Testis (tissue), 2 donors: Measurements from ENCODE around the gene OSBP.

Experiments
- POLR2A ChIP-seq: fragments of 450-650 bp; IDR thresholded peaks from one replicate; pipeline ENCODE4 v1.6.1; 2017; ENCODE audit warnings: antibody characterized with exemption, mild to moderate bottlenecking, moderate library complexity
- TF ChIP-seq, protein P1 (sequence below), 3 experiments: fragments of 450-650 bp in 2 of 3; fragments of 200-600 bp in 1 of 3; sonication (generic) in 1 of 3; IDR thresholded peaks; one replicate each; pipeline ENCODE4 v1.5.1; 2016 to 2019; ENCODE audit warnings: antibody characterized with exemption in 3 of 3, mild to moderate bottlenecking in 2 of 3, moderate library complexity in 1 of 3

DNA sequence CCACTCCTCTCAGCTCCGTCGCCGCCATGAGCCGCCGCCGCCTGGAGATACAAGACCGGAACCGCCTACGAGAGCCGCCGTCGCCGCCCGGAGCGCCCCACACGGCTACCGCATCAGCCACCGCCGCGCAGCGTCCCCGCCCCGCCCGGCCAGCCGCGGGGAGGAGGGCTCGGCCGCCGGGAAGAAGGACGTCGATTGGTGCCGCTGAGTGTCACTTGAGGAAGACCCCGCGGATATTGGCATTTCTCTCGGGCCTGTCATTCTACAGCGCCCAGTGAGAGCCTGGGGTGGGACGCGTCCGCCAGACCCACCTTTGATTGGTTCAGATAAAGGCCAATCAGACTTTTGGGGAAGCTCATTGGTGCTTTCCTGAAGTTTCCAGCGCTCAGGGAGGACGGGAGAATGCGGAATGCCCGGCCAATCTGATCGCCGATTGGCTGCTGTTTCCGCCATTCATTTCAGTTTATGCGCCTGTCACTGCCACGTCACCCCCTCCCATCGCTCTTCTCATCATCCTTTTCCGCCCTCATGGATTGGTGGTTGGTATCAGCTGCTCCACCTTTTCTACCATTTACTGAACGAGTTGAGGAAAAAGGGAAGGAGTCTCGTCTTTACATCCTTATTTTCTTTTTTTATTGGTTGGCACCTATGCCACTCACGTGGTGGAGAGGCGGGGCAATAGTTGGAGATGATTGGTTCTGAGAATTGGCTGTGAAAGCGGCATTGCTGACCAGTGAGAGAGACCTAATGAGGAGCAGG lies at the start of gene OSBP:
- TF ChIP-seq, protein P1, sequence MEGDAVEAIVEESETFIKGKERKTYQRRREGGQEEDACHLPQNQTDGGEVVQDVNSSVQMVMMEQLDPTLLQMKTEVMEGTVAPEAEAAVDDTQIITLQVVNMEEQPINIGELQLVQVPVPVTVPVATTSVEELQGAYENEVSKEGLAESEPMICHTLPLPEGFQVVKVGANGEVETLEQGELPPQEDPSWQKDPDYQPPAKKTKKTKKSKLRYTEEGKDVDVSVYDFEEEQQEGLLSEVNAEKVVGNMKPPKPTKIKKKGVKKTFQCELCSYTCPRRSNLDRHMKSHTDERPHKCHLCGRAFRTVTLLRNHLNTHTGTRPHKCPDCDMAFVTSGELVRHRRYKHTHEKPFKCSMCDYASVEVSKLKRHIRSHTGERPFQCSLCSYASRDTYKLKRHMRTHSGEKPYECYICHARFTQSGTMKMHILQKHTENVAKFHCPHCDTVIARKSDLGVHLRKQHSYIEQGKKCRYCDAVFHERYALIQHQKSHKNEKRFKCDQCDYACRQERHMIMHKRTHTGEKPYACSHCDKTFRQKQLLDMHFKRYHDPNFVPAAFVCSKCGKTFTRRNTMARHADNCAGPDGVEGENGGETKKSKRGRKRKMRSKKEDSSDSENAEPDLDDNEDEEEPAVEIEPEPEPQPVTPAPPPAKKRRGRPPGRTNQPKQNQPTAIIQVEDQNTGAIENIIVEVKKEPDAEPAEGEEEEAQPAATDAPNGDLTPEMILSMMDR (IDR thresholded peaks at IDR 0.05) = peak in 1 of 3 experiments; percentile 34
- TF ChIP-seq POLR2A = no peak
